ENCODE results near the gene ACADS.

The ACADS gene

GRCh38 chr12:120733574-120733973 is 7.9 kb downstream of the ACADS start:
- no peak for TF ChIP-seq ZNF274 (IDR thresholded peaks at IDR 0.05; ENCODE audit: low read depth, low read length)
- H3K4me3 ChIP-seq (ENCODE audit: low read length) = no peak overlapping the region

- no peak for TF ChIP-seq ZNF274 (IDR thresholded peaks at IDR 0.05; ENCODE audit: low read depth, low read length)
- no peak overlapping the region for H3K4me3 ChIP-seq (ENCODE audit: low read length)
Observed at GRCh38 chr12:120734210-120734609, 8.6 kb downstream of the ACADS start.

GRCh38 chr12:120735181-120735580 is 9.6 kb downstream of the ACADS start:
- H3K4me3 ChIP-seq (ENCODE audit: low read length) = no peak overlapping the region
- no peak for TF ChIP-seq ZNF274 (IDR thresholded peaks at IDR 0.05; ENCODE audit: low read depth, low read length)

- no peak for TF ChIP-seq ZNF274 (IDR thresholded peaks at IDR 0.05; ENCODE audit: low read depth, low read length)
- no peak overlapping the region for H3K4me3 ChIP-seq (ENCODE audit: low read length)
Observed at GRCh38 chr12:120736404-120737331, 11.0 kb downstream of the ACADS start.

- H3K4me3 ChIP-seq (ENCODE audit: low read length) = no peak overlapping the region
- no peak for TF ChIP-seq ZNF274 (IDR thresholded peaks at IDR 0.05; ENCODE audit: low read depth, low read length)
Observed at GRCh38 chr12:120737557-120738251, 12.1 kb downstream of the ACADS start.

- no peak overlapping the region for H3K4me3 ChIP-seq (ENCODE audit: low read length)
- TF ChIP-seq ZNF274 (IDR thresholded peaks at IDR 0.05; ENCODE audit: low read depth, low read length) = no peak
Observed at GRCh38 chr12:120738252-120739030, 12.8 kb downstream of the ACADS start.

GRCh38 chr12:120739031-120739762 is 13.6 kb downstream of the ACADS start:
- no peak for TF ChIP-seq ZNF274 (IDR thresholded peaks at IDR 0.05; ENCODE audit: low read depth, low read length)
- no peak overlapping the region for H3K4me3 ChIP-seq (ENCODE audit: low read length)

GRCh38 chr12:120739821-120740613 is 14.4 kb downstream of the ACADS start:
- no peak for TF ChIP-seq ZNF274 (IDR thresholded peaks at IDR 0.05; ENCODE audit: low read depth, low read length)
- no peak overlapping the region for H3K4me3 ChIP-seq (ENCODE audit: low read length)

- no peak overlapping the region for H3K4me3 ChIP-seq (ENCODE audit: low read length)
- TF ChIP-seq ZNF274 (IDR thresholded peaks at IDR 0.05; ENCODE audit: low read depth, low read length) = no peak
Observed at GRCh38 chr12:120740871-120741270, 15.2 kb downstream of the ACADS start.

- H3K4me3 ChIP-seq (ENCODE audit: low read length) = no peak overlapping the region
- TF ChIP-seq ZNF274 (IDR thresholded peaks at IDR 0.05; ENCODE audit: low read depth, low read length) = no peak
Observed at GRCh38 chr12:120741476-120742421, 16.1 kb downstream of the ACADS start.

- no peak for TF ChIP-seq ZNF274 (IDR thresholded peaks at IDR 0.05; ENCODE audit: low read depth, low read length)
- H3K4me3 ChIP-seq (ENCODE audit: low read length) = no peak overlapping the region
Observed at GRCh38 chr12:120744922-120745493, 19.4 kb downstream of the ACADS start.

- no peak for TF ChIP-seq ZNF274 (IDR thresholded peaks at IDR 0.05; ENCODE audit: low read depth, low read length)
- no peak overlapping the region for H3K4me3 ChIP-seq (ENCODE audit: low read length)
Observed at GRCh38 chr12:120748242-120748641, 22.6 kb downstream of the ACADS start.
